Measurements from ENCODE around the gene BRD3OS.

Gene BRD3OS

DNA sequence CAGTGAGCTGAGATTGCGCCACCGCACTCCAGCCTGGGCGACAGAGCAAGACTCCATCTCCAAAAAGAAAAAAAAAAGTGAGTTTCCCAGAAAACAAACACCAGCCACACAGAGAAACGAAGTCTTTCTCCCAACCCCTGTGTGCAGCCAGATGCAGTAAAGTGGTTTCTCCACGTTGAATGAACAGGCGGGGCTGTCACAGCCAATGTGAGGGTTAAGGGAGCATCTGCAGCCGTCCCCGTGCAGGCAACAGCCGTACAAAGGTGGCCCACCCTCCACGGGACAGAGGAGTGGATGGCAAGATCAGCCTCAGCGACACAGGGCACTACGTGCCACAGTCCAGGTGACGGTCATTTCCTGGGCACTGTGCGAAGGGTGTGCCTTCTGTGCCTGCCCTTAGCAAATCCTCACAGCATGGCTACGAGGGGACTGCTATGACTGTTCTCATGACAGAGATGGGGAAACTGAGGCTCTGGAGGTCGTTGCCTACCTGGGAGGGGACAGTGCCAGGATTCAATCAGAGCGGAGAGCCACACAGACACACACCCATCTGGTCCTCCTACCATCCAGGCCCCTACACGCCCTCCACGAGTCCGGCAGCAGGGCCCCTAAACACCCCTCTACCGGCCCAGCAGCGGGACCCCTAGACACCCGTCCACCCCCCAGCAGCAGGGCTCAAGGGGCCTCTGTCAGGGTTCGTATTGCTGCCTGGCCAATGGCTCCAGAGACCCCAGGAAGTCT, 35.5 kb upstream of the BRD3OS start:
- DNase-seq, result no peak

DNA sequence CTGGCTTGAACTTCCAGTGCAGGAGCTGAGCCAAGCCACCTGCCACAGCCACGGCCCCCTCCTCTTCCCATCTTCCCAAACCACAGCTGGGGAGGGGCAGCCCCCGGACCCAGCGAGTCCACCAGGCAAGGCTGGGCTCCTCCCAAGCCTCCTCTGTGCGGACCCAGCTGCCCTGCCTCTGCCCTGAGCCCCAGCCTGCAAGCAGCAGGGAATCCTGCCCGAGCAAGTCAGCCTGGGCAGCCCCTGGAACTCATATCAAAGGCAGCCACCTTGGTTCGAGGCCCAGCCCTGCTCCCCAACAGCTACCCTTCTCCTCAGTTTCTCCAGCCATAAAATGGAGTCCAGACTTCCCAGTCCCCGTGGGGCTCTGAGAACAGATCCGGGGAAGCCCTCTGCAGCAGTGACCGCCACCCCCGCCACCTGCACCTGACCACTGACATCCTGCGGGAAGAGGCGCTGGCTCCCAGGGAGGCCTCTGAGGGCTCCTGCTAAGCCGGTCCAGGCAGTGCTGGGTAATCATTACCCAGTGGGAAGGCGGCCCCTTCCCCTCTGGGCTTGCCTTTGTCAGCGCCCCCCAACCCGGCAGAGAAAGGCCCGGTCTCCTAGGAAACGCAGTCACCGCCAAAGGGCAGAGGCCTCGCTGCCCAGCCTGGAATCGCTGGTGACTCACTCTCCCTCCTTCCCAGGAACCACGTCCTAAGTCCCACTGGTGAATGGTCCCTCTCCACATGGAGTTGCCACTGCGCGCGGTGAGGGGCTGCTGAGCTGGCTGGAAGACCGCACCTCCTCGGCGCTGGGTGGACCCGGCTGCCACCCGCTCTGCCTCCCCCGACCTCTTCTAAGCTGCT, 34.7 kb upstream of the BRD3OS start:
- peak; percentile 55 for DNase-seq

DNA sequence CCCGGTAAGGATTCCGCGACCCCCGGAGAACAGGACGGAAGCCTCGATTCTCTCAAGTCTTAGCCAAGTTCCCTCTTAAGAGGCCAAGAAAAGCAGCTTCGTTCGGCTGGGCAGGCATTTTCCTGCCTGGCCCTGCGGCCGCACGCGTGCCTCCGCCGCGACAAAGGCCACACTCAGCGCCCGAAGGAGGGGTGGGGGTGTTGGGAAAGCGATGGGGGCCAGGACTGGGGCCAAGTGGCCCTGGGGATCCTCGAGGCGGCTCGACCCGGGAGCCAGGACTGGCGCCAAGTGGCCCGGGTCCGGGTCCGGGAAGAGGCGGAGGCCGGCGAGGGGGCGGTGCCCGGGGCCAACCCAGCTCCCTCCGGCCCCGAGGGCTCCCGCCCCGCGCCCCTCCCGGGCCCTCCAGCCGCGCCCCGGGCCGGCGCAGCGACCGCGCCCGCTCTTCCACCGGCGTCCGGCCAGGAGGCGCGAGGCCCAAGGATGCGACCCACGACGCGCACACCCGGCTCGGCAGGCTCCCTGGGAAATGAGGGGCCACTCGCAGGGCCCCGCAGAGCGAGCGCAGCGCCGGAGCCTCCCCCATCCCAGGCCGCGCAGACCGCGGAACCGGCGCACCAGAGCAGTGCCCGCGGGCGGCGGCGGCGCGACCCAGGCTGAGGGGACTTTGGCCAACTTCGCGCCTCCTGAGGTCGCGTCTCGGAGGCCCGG, 33.9 kb upstream of the BRD3OS start:
- DNase-seq, result no peak

DNA sequence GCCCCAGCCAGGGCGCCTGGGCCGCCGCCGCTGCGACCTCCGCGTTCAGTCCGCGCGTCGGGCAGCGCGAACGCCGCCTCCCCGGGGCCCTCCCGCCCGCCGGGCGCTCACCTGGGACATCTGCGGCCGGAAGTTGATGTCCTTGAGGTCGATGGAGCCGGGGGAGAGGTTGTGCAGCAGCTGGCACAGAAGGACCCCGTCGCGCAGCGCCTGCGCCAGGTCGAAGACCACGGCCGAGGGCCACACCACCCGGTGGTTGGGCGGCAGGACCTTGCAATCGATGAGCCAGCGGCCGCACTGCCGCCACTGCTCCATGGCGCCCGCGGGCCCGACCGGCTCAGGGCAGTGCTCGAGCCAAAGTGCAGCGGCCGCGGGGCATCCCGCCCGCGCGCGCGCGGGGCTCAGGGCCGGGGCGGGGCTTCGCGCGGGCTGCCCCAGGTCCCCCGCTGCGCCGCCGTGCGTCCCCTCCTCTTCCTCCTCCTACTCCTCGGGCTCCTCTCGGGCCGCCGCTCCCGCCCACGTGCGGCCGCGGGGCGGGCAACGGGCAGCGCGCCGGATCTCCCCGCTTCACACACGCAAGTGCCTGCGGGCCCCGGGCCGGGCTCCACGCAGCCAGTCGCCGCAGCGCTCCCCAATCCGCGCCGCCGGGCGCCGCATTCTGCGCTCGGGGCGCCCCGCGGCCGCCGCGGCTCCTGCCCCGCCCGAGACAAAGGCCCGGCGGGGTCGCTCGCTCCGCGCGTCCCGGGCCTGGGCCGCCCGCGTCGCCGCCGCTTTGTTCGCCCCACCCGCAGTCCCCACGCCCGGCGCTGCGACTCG, 33.1 kb upstream of the BRD3OS start, which contains the start of gene VAV2:
Gene VAV2, minus strand, starts transcription at position 361 of the 816 bp plus-strand sequence. Its CDS starts 46 bp downstream, at position 315.
- peak; percentile 67 for DNase-seq

DNA sequence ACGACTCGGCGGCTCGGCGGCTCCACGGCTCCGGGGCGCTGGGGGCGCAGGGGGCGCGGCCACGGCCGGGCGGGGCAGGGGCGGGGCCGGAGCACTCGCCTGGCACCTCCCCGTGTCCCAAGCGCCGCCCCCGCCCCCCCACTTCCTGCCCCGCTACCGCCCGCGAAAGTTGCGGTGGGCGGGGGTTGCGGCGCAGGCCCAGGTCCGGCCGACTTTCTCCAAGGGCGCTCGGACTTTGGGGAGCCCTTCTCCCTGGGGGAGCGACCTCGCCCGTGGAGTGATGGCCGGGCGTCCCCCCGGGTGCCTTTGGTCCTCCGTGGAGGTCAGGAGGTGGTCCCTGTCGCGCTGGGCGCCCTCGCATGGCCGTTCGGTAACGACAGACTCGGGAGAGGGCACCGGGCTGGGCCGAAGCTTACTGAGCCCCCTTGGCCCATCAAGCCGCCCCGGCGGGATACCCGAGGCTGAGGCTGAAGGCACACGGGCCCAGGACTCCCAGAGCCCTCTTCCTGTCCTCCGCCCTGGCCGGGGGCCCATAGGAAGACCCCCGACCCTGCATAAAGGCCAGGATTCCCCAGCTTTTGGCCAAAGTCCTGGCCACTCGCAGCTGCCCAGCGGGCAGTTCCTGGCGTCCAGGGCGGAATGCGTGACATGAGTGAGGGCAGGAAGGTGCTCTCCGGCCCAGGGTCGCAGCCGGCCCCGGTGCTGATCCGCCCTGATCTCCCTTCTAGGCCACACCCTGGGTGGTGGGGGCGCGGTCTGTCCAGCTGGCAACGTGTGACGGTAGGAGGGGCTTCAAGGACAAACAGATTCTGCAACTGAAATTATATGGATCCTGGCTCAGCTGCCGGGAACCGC, 32.3 kb upstream of the BRD3OS start:
- DNase-seq, result peak; percentile 90

DNA sequence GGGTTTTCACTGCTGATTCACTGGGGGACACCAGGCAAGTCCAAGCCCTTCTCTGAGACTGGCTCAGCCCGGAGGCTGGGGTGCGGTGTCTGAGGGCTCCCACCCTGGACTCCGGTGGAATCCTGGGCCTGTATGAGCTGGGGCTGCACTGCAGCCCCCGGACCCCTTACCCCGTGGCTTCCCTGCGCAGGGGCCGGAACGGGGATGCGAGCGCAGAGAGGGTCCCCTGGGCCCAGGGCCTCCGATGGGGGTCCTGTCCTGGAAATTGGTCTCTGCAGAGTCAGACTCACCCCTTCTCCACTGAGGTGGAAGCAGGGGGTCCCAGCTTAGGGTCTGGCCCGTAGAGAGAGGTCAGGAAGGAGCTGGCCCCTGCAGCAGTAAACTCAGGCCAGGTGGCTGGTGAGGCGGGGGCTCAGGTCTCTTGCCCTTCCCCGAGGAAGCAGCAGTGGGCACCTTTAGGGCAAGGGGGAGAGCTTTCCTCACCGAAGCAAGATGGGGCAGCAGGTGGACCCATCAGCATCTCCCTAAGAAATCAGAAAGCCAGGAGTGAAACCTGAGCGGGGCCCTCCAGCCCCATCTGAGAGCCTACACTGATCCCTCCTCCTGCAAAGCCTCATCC, 31.5 kb upstream of the BRD3OS start:
- DNase-seq, result no peak

DNA sequence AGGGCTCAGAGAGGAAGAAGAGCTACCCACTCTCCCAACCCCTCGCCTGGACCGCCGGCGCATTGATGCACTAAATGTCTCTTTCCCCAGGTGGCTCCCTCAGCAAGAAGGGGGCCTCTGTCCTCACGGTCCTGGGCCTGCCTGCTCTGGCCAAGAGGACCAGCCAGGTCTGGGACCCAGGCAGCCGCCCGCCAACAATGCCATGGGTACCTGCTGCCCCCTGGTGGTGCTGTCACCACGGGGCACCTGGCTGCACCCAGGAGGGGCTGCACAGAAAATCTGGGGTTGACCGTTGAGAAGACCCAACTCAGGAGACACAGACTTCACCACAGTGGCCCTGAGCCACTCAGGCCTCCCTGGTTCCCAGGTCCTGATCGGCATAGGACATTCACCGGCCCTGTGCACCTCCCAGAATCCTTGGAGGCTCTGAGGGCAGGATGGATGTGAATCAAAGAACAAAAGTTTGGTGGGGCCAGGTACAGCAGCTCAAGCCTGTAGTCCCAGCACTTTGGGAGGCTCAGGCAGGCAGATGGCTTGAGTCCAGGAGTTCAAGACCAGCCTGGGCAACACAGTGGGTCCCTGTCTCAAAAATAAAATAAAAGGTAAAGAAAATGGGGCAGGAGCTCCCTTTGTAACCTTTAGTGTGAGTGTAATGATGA, 30.8 kb upstream of the BRD3OS start:
- DNase-seq, result peak; percentile 53

DNA sequence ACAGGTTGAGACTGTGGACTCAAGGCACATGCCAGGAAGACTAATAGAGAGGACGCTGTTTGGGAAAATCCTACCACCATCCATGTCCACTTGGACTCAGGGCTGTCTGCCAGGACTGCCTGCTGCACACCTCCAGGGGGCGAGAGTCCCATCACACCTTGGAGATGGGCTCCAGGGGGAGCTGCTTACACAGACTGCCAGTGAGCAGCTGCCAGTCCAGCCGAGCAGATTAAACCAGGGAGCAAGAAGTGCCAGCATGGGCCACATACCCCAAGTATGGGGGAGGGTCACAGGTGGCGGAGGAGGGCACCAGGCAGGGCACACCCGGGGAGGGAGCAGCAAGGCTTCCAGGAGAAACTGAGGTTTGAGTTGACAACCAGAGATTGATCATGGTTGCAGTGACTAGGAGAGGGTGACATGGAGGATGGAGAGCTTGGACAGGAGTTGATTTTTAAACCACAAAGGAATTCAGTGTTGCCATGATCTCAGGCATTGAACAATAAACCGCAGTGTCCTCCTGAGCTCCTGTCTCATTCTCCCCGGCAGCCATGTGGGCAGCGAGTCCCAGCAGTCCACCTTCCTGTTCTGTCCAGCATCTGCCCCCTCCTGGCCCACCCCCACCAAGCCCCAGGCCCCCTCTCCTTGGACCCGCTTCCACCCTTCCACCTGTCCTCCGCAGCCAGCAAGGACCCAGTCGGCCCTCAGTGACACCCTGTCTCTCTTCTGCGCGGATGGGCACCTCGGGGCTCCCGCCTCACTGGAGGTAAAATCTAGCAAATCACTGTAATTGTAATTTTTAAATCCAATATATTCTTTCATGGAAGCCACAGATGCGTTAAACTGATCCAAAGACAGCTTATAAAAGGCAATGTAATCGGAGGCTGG, 30.0 kb upstream of the BRD3OS start:
- DNase-seq, result no peak

DNA sequence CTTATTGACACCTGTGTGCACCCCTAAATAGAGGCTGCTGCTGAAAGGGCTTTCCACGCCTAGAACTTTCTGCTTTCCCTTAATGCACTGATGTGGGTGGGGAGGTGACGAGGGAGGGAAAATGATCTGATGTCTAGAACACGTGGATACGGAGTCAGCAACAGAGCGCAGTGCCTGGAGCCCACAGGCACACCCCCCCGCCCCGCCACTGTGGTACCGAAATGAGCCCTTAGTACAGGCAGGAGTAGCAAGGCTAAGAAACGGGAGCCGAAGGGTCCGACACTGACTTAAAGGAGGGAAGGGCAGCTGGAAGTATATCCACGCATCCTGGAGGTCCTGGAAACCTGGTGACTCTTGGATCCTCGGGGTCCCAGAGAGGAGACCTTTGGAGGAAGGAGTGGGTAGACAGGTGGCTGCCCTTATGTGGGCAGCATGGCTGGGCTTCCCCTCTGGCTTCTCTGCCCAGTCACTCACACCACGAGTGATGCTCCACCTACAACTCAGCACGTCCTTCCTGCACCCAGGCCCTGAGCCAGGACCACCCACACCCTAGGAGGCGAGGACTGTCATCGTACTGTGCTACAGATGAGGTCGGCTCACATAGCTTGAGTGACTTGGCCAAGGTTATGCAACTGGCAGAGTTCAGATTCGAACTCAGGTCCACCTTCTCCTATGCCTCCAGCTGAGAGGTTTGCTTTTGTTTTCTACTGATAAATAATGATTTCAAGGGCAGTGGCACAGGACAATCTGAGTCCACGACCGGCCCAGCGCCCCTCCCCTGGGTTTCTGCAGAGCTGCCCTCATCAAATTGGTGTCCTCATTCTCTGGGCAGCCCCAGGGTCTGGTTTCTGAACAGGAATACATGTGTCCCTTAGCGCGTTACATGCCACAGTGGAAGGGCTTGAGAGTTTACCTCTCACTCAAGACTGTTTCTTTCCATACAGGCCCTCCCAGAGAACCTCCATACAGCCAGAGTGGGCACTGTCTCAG, 28.5 kb upstream of the BRD3OS start:
- DNase-seq, result no peak

DNA sequence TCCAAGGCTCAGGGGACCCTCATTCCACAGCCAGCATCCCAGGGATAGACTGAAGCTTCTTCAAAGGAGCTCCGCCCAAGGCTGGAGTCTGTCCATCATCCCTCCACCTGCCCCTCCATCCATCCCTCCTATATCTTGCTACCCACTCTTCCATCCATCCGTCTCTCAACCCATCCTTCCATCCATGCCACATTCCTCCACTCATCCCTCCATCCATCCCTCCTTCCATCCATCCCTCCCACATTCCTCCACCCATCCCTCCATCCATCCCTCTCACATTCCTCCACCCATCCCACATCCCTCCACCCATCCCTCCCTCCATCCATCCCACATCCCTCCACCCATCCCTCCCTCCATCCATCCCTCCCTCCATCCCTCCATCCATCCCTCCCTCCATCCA, 27.7 kb upstream of the BRD3OS start:
- DNase-seq, result no peak

DNA sequence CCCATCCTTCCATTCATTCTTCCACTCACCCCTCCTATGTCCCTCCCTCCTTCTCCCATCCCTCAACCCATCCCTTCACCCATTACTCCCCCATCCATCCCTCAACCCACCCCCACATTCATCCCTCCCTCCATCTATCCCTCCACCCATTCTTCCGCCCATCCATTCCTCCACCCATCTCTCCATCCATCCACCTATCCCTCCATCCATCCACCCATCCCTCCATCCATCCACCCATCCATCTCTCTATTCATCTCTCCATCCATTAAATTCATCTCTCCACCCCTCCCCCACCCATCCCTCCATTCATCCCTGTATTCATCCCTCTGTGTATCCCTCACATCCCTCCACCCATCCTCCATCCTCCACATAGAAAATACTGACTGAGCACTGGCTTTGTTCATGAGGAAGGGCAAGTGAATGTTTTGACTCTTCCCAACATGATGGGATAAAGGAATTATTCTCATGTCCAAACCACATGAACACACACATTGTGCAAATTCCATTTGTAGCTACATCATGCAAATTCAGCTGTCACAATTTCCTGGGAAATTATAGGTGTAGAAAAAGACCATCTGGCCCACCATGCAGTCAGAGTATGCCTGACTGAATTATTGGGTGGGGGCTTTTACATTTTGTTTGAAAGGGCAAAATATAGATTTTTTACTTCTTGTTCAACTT, 26.2 kb upstream of the BRD3OS start:
- peak; percentile 63 for DNase-seq

DNA sequence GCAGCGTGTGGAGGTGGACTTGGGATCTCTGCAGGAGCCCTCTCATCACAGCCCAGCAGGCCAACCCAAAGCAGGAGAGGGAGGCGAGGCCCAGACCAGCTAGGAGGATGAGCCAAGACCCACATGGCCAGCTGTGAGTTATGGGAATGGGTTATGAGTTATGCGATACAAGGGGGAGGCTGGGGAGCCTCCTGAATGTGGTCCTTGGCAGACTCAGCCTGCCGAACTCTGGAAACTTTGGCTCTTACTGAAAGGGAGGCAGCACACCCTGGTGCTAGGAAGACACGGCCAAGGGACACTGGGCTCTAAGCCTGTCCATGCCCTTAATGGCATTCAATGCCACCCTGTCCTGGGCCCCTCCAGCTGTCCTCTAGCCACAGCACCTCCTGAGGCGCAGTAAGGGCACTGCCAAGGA, 25.4 kb upstream of the BRD3OS start:
- peak; percentile 31 for DNase-seq

DNA sequence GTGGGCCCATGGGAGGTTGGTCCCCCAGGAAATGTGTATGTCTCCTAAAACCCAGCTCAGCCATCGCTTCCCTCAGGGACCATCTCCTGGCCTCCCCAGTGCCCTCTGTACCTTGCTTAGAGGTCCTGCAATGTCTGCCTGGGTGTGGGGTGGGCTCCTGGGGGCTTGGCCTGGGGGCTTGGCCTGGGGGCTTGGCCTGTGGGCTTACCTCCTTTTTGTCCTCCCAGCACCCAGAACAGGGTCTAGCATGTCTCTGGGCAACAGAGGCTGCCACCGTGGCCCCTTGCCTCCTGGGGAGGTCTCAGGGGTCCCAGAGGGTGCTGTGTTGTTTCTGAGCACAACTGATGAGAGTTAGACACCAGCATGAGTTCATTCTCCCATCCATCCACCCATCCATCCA, 22.5 kb upstream of the BRD3OS start:
- no peak for DNase-seq

DNA sequence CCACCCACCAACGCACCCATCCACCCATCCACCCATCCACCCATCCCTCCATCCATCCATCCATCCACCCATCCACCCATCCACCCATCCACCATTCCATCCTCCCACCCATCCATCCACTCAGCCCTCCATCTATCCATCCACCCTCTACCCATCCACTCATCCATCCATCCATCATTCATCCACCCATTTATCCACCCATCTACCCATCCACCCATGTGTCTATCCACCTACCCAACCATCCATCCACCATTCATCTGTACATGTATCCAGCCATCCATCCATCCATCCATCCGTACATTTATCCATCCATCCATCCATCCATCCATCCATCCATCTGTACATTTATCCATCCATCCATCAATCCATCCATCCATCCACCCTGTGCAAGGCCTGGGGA, 22.0 kb upstream of the BRD3OS start:
- DNase-seq, result no peak

DNA sequence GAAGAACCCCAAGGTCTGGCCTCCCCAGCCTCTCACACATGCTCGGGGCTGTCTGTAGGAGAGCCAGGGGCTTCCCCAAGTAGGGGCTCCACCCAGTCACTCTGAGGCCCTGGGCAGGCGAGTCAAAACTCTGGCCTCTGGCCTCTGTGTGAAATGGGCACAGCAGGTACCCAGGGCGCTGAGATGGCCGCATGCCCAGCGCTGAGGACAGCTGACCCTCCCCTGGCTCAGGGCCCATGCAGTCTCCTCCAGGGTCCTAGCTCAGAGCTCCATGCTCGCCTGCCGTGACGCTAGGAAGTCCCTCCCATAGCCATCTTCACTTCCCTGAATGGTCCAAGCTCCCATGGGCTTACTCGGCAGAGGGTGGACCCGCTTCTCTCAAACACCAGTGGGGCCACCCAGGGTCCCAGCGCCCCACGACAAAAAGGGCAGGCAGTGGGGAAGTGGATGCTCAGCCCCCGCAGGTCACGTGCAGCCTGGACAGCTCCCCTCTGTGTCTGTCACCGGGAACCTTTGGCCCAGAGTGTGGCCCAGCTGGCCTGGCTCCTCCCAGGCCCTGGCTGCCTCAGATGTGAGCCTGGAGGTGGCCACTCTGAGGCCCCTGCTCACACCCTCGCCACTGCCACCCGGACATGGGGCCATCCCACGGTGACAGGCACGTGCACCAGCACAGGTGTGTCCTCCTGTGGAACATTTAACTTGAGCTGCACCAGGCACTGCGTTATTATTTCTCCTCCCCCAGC, 21.0 kb upstream of the BRD3OS start:
- DNase-seq, result no peak

DNA sequence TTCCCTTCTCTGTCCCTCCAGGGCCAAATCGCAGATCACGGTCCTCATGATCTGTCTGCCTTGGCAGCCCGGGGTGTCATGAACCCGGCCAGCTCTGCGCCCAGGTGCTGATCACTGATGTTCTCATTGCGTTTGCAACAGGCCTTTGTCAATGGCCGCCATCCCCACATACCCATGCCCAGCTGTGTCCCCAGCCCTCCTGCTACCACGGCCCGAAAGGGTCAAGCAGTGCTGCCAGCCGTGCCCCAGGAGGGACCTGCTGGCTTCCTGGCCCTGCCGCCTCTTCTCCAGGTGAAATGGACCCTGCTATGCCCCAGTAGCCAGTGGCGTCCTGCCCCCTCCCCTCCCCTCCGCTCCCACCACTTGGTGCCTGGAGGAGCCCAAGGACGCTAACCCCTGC, 20.4 kb upstream of the BRD3OS start:
- no peak for DNase-seq

DNA sequence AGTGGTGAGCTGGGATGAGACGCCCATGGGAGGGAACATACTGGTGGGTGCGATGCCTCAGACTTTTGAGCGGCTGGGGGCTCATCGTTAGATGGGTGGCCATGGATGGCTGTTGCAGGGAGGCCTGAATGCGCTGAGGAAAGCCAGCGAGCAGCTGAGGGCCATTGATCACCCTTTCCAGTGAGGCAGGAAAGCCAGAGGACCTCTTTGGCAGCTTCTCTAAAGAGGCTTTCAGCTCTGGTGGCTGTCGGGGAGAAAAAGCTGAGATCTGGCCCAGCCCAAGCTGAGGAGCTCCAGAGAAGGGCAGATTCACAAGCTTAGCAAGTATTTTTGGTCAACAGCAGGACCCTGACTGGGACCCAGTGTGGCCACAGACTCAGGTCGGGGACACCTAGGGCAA, 19.9 kb upstream of the BRD3OS start:
- DNase-seq, result no peak

Measured in fibroblast of skin of abdomen (primary cell).